Right cardiac atrium (tissue), 5 donors: ENCODE results near the gene TRIO. TPM values are rescaled to one million over a fixed set of nuclear protein-coding genes. Genes with fewer than 3 reads are reported as not detected.

Experiments used
- ATAC-seq, 2 donors: fragments of 200-7000 bp; cut with Tn5 transposase; one replicate each; pipeline versions ENCODE4 v1.8.0 to v1.9.1; 2020; ENCODE audit warnings: moderate library complexity in 2 of 2, mild to moderate bottlenecking in 1 of 2
- DNase-seq, 3 donors: peaks; one replicate each; pipeline ENCODE4 v3.0.0-alpha.2; 2020
- H3K27ac ChIP-seq: one replicate; pipeline ENCODE4 v1.5.1; 2013; ENCODE audit warnings: mild to moderate bottlenecking, low read length, control low read depth, moderate library complexity
- H3K27me3 ChIP-seq: one replicate; pipeline ENCODE4 v1.6.1; 2013; ENCODE audit not compliant: control insufficient read depth, insufficient read depth
- H3K4me1 ChIP-seq: one replicate; pipeline ENCODE4 v1.6.1; 2013; ENCODE audit warnings: low read length; ENCODE audit not compliant: control insufficient read depth, insufficient read depth
- H3K4me3 ChIP-seq: one replicate; pipeline ENCODE4 v1.5.1; 2013; ENCODE audit warnings: low read length, control low read depth
- H3K9me3 ChIP-seq: one replicate; pipeline ENCODE4 v1.6.1; 2013; ENCODE audit warnings: low read length; ENCODE audit not compliant: control insufficient read depth
- WGBS: extraction: QIAGEN DNeasy Blood & Tissue Kit; methylation state at CpG from one replicate; pipeline ENCODE4 v1.1.7; 2013; 5-methylcytosine and 5-hydroxymethylcytosine counted together
- intact Hi-C, 4 donors: fragments of 100-400 bp; cut with DNase I; formaldehyde crosslinking; loops; one replicate each; pipeline versions ENCODE4 v1.11.0 to v1.14.0; 2022 to 2023
- polyA plus RNA-seq: library from polyadenylated mRNA; stranded (reverse); fragments of 200-250 nt; gene quantifications from one replicate; pipeline ENCODE4 v1.2.3, GENCODE V29; 2013
- total RNA-seq, 4 donors: library from RNA; stranded (reverse); fragmentation: NEBNext Ultra II Directional; extraction: Animal tissue kit (Norgen Biotek cat#: 25700); gene quantifications; one replicate each; pipeline ENCODE4 v1.2.1, GENCODE V29; 2021
- donor health status: healthy with polysubstance abuse.
- donor health status: DM: no; HTN: yes; CAD: no.
- donor health status: DM: no; HTN: no; CAD: no.
- donor health status: DM: no; HTN: yes; CAD: no; lungs with severe emphysema.
- donor health status: DM: yes; HTN: yes; CAD: no.

TRIO gene
- total and polyA plus RNA-seq, 5 donors: 31.3 to 66.0 (median 54.1) TPM

DNA sequence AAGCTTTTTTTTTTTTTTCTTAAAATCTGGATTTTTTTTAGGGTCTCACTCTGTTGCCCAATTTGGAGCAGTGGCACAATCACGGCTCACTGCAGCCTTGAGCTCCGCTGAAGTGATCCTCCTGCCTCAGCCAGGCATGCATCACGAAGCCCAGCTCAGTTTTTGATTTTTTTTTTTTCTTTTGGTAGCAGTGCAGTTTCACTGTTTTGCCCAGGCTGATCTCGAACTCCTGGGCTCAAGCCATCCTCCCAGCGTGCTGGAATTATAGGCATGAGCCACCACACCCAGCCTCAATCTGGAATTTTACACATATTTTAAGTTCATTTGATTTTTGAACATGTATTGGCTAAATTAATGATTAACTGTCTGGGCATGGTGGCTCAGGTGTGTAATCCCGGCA lies 36.3 kb downstream of the TRIO start:
- Histone ChIP-seq H3K27me3 (no peaks in the 10 kb centered on the region), H3K4me1 (peaks cover 21% of the 10 kb centered on the region), H3K27ac (no peak overlapping the region), H3K4me3 (no peak overlapping the region), H3K9me3 (peaks cover 2% of the 10 kb centered on the region)
- ATAC-seq (no peak), DNase-seq (no peak)
- intact Hi-C loops: no loop called here
- WGBS: 86% methylated on average over 6 of the region's 6 CpGs

GRCh38 chr5:14180437-14180836 lies 37.3 kb downstream of the TRIO start:
- 86% methylated on average over 3 of the region's 3 CpGs for WGBS
- Histone ChIP-seq H3K9me3 (peaks cover 2% of the 10 kb centered on the region), H3K4me3 (no peak overlapping the region), H3K27ac (no peak overlapping the region), H3K4me1 (peaks cover 24% of the 10 kb centered on the region), H3K27me3 (no peaks in the 10 kb centered on the region)
- intact Hi-C loops: no loop called here
- ATAC-seq (no peak), DNase-seq (no peak)

DNA sequence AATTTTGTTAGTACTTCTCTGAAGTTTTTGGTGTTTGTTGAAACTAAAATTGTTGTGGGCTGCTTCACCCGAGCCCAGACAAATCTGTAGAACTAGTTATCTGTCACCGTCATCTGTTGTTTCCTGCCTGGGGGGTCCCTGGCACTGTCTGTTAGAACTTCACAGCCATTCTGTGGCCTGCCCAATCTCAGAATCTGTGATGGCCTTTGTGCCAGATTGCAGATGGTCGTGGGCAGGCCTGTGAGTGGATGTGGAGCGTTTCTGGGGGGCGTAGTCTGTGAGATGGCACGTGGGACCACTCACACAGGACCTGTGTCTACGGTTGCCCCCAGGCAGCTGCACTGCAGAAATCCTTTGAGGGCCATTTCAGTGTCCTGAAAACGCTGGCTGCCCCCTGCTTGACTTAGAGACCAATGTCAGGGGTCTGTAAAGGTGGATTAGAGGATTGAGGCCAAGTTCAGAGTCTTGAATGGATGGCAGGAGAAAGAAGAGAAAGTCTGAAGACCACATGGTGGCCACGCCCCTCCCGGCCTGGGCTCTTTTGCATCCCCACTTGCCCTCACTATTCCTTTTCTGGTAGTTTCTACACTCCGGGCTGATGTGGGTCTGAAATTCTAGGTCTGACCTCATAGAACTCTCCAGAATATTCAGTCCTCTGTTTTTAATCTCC lies 38.3 kb downstream of the TRIO start:
- DNase-seq (no peak), ATAC-seq (no peak)
- Histone ChIP-seq H3K9me3 (peaks cover 2% of the 10 kb centered on the region), H3K4me3 (no peak overlapping the region), H3K4me1 (peaks cover 27% of the 10 kb centered on the region), H3K27me3 (no peaks in the 10 kb centered on the region), H3K27ac (no peak overlapping the region)
- WGBS: 87% methylated on average over 11 of the region's 11 CpGs
- intact Hi-C loops: no loop called here

- Histone ChIP-seq H3K27ac (no peak overlapping the region), H3K9me3 (peaks cover 2% of the 10 kb centered on the region), H3K4me1 (peaks cover 30% of the 10 kb centered on the region), H3K27me3 (no peaks in the 10 kb centered on the region), H3K4me3 (no peak overlapping the region)
- ATAC-seq (peak in 1 of 2 donors; percentile 8), DNase-seq (no peak)
- WGBS: 84% methylated on average over 5 of the region's 5 CpGs
- intact Hi-C loops: no loop called here
Observed at GRCh38 chr5:14182761-14183160, 39.6 kb downstream of the TRIO start.

DNA sequence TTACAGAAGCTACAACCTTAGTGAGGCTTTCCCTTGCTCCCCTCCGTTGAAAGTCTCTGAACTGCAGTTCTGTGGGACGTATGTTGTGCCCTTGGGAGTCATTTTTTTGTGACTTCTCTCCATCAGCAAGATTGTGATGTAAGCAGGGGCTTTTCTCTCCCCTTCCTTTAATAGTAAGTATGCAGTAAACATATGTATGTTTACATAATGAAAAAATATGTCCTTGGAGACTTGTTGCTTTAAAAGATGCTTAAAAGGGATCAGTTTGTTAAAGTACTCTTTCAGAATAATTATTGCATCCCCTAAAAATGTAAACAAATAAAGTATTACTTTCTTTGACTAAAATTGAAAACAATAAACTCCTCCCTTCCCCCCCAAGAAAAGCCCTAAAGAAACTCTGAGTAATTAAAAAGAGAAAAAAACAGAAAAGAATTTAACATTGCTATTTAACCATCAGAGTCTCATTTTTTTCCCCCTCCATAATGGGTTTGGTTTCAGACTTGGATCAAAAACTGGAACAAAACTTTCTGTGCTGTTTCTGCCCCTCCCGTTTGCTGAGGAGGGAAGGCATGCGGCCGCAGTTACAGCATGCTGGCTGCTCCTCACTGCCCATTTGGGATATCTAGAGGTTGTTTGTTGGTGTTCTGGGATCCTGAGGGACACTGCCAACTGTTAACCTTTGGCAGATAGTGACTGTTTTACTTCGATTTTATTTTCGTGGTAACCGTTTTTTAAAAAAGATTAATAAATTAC lies 40.2 kb downstream of the TRIO start:
- Histone ChIP-seq H3K9me3 (no peaks in the 10 kb centered on the region), H3K4me1 (peaks cover 30% of the 10 kb centered on the region), H3K4me3 (no peak overlapping the region), H3K27me3 (no peaks in the 10 kb centered on the region), H3K27ac (no peak overlapping the region)
- intact Hi-C loops: no loop called here
- ATAC-seq: peak; percentile 59 to 69
- peak in 1 of 3 donors; percentile 69 for DNase-seq
- WGBS: 31% methylated on average over 8 of the region's 8 CpGs

DNA sequence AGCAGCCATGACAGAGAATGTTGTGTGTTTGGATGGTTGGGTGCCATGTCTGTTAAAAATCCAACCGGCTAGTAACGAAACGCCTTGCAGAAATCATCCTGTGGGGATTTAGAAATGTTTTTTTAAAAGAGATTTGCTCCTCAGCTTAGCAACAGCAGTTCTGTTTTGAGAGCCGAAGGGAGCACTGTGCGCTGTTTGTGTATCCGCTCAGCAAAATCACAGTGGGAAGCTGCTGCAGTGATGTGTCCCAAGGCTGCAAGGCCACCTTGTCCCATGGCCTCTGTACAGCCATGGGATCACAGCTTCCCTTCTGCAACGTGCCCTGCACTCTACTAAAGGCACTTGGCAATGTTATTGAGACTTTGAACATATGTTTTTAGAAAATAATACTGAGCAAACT lies 40.9 kb downstream of the TRIO start:
- intact Hi-C loops: no loop called here
- 51% methylated on average over 7 of the region's 7 CpGs for WGBS
- DNase-seq: no peak
- no peak overlapping the region for H3K4me3 ChIP-seq
- peaks cover 26% of the 10 kb centered on the region for H3K4me1 ChIP-seq
- H3K27me3 ChIP-seq: no peaks in the 10 kb centered on the region
- H3K9me3 ChIP-seq: no peaks in the 10 kb centered on the region
- peak overlapping the region; percentile 1 for H3K27ac ChIP-seq
- ATAC-seq: peak; percentile 40 to 50

GRCh38 chr5:14184725-14185124 lies 41.6 kb downstream of the TRIO start:
- Histone ChIP-seq H3K4me3 (no peak overlapping the region), H3K27ac (no peak overlapping the region)

GRCh38 chr5:14185326-14186058 lies 42.4 kb downstream of the TRIO start:
- no peak overlapping the region for H3K4me3 ChIP-seq
- peak overlapping the region; percentile 14 for H3K27ac ChIP-seq
- no peak for DNase-seq
- no peaks in the 10 kb centered on the region for H3K9me3 ChIP-seq
- ATAC-seq: peak; percentile 9 to 40
- H3K4me1 ChIP-seq: peaks cover 21% of the 10 kb centered on the region
- 67% methylated on average over 7 of the region's 7 CpGs for WGBS
- intact Hi-C loops: no loop called here
- no peaks in the 10 kb centered on the region for H3K27me3 ChIP-seq

More at GRCh38 chr5:14184725-14185124, 41.6 kb downstream of the TRIO start:
- intact Hi-C loops: no loop called here
- DNase-seq: no peak
- no peaks in the 10 kb centered on the region for H3K27me3 ChIP-seq
- WGBS: 91% methylated on average over 11 of the region's 11 CpGs
- H3K4me1 ChIP-seq: peaks cover 22% of the 10 kb centered on the region
- no peaks in the 10 kb centered on the region for H3K9me3 ChIP-seq
- ATAC-seq: no peak

DNA sequence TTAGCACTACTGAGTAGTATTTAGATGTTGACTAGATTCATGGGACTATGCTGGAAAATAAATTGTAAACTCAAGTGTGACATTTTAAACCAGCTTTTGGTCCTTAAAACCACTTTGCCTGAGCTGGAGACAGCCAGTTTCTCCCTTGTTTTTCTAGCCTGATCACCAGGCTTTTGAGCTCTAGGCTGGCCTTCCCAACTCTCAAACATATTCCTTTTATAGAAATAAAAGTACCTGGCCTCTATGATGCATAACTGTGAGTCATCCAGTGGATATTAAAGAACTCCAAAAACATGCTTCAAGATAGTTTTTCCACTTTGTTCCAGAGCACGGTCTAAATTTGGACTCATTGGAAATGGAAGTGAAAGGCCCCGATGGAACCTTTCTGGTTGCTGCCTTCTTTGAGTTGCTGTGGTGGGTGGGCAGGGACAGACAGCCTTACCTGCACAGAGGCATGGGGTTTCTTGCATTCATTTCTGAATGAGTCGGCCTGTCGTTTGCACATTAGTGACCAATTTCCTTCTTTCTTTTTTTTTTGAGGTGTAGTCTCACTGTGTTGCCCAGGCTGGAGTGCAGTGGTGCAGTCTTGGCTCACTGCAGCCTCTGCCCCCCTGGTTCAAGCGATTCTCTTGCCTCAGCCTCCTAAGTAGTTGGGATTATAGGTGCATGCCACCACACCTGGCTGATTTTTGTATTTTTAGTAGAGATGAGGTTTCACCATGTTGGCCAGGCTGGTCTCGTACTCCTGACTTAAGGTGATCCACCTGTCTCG lies 43.1 kb downstream of the TRIO start:
- H3K27me3 ChIP-seq: no peaks in the 10 kb centered on the region
- intact Hi-C loops: no loop called here
- WGBS: 80% methylated on average over 7 of the region's 7 CpGs
- no peak overlapping the region for H3K4me3 ChIP-seq
- H3K9me3 ChIP-seq: no peaks in the 10 kb centered on the region
- H3K4me1 ChIP-seq: peaks cover 21% of the 10 kb centered on the region
- DNase-seq (no peak), ATAC-seq (no peak)
- H3K27ac ChIP-seq: no peak overlapping the region

GRCh38 chr5:14187157-14187556 lies 44.0 kb downstream of the TRIO start:
- Histone ChIP-seq H3K27me3 (no peaks in the 10 kb centered on the region), H3K4me3 (no peak overlapping the region), H3K9me3 (no peaks in the 10 kb centered on the region), H3K27ac (no peak overlapping the region), H3K4me1 (peaks cover 21% of the 10 kb centered on the region)
- 67% methylated on average over 3 of the region's 3 CpGs for WGBS
- intact Hi-C loops: no loop called here
- DNase-seq (no peak), ATAC-seq (no peak)
